Lower leg skin (tissue), 4 donors: ENCODE measurements around the gene NTRK3. TPM values are rescaled to one million over a fixed set of nuclear protein-coding genes. Genes with fewer than 3 reads are reported as not detected.

Experiments
- DNase-seq, 2 donors: peaks; one replicate each; pipeline ENCODE4 v3.0.0-alpha.2; 2019; ENCODE audit warnings: low spot score in 2 of 2
- H3K4me3 ChIP-seq: fragments of 200-600 bp; sonication (generic); 2 replicates; pipeline ENCODE4 v1.5.1; 2017; ENCODE audit warnings: mild to moderate bottlenecking, low read depth; ENCODE audit not compliant: poor library complexity, severe bottlenecking
- CTCF ChIP-seq, 3 donors: fragments of 450-650 bp; IDR thresholded peaks; one replicate each; pipeline ENCODE4 v1.5.1; 2016; ENCODE audit warnings: antibody characterized with exemption in 3 of 3, mild to moderate bottlenecking in 3 of 3, moderate library complexity in 2 of 3
- POLR2A ChIP-seq, 2 donors: fragments of 450-650 bp; IDR thresholded peaks; one replicate each; pipeline ENCODE4 v1.6.1; 2016 to 2017; ENCODE audit warnings: antibody characterized with exemption in 2 of 2, mild to moderate bottlenecking in 1 of 2, moderate library complexity in 1 of 2
- WGBS, 2 donors: methylation state at CpG; one replicate each; pipeline ENCODE4 v1.1.5; 2018; 5-methylcytosine and 5-hydroxymethylcytosine counted together
- intact Hi-C: fragments of 100-400 bp; cut with DNase I; formaldehyde crosslinking; loops from one replicate; pipeline ENCODE4 v1.15.0; 2023; ENCODE audit warnings: low total_unique reads
- total RNA-seq, 4 donors: library from RNA; depleted of rRNA; stranded (reverse); fragments of >200 nt; gene quantifications; one replicate each; pipeline ENCODE4 v1.1.0, GENCODE V29; 2016

Gene NTRK3
- total RNA-seq, 4 donors from 2014 or later: 0.97 to 5.4 (median 4.4) TPM

- H3K4me3 ChIP-seq: no peak overlapping the region
- WGBS, 2 donors: 68% methylated on average over 6 of the region's 6 CpGs
- intact Hi-C loops: no loop called here
- no peak for DNase-seq
- TF ChIP-seq CTCF (IDR thresholded peaks at IDR 0.05): no peak
- TF ChIP-seq POLR2A (IDR thresholded peaks at IDR 0.05): no peak
Observed at GRCh38 chr15:88181613-88182012, 74.9 kb downstream of the NTRK3 start.

- no peak for DNase-seq
- H3K4me3 ChIP-seq: no peak overlapping the region
- intact Hi-C loops: no loop called here
- WGBS, 2 donors: 91 to 92% methylated on average over 3 of the region's 3 CpGs
- TF ChIP-seq POLR2A (IDR thresholded peaks at IDR 0.05) (no peak), CTCF (IDR thresholded peaks at IDR 0.05) (no peak)
Observed at GRCh38 chr15:88179562-88179961, 77.0 kb downstream of the NTRK3 start.

- no peak for TF ChIP-seq CTCF (IDR thresholded peaks at IDR 0.05)
- no peak for TF ChIP-seq POLR2A (IDR thresholded peaks at IDR 0.05)
- intact Hi-C loops: no loop called here
- H3K4me3 ChIP-seq: no peak overlapping the region
- 76 to 77% methylated on average over 5 of the region's 5 CpGs for WGBS, 2 donors
- DNase-seq: no peak
Observed at GRCh38 chr15:88178631-88179030, 77.9 kb downstream of the NTRK3 start.

GRCh38 chr15:88177451-88177850 is 79.1 kb downstream of the NTRK3 start:
- intact Hi-C loops: no loop called here
- H3K4me3 ChIP-seq: no peak overlapping the region
- TF ChIP-seq CTCF (IDR thresholded peaks at IDR 0.05) (no peak), POLR2A (IDR thresholded peaks at IDR 0.05) (no peak)
- no peak for DNase-seq
- 24 to 30% methylated on average over 1 of the region's 1 CpG for WGBS, 2 donors

- no peak for TF ChIP-seq POLR2A (IDR thresholded peaks at IDR 0.05)
- TF ChIP-seq CTCF (IDR thresholded peaks at IDR 0.05): no peak
- DNase-seq: no peak
- intact Hi-C loops: no loop called here
- H3K4me3 ChIP-seq: no peak overlapping the region
- 78 to 89% methylated on average over 4 of the region's 4 CpGs for WGBS, 2 donors
Observed at GRCh38 chr15:88174571-88174970, 82.0 kb downstream of the NTRK3 start.
